Measurements from ENCODE around the gene FAM151A. TPM values are rescaled to one million over a fixed set of nuclear protein-coding genes. Genes with fewer than 3 reads are reported as not detected.
"Not testable (repeated sequence)": the region's sequence is repeated elsewhere in the genome, so short reads cannot be mapped to it uniquely, and the experiment has no call there.

Gene FAM151A
- total RNA-seq, 4 donors from 2014 or later = not detected

DNA sequence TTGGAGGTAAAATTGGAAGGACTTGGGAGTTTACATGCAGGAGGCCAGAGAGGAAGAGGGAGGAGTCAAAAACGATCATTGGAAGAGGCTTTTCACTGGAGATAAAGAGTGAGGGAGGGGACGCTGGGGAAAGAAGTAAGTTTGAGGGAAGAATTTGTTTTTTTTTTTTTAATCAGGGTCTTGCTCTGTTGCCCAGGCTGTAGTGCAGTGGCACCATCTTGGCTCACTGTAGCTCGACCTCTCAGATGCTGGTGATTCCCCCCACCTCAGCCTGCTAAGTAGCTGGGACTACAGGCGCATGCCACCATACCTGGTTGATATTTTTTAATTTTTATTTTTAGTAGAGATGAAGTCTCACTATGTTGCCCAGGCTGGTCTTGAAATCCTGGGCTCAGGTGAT lies 17.0 kb upstream of the FAM151A start:
- Histone ChIP-seq H3K36me3 (peaks cover 0 to 4% of the 10 kb centered on the region in 2 donors), H3K27ac (no peak overlapping the region), H3K4me1 (peaks cover 0 to 5% of the 10 kb centered on the region in 2 donors), H3K9me3 (no peaks in the 10 kb centered on the region), H3K4me3 (no peak overlapping the region), H3K27me3 (no peaks in the 10 kb centered on the region)
- in situ Hi-C loops (cut with MboI; ENCODE audit: low sequenced_read_pairs in 4 of 4) (no loop called here), intact Hi-C loops (cut with DNase I; ENCODE audit: low total_unique reads) (no loop called here)
- ATAC-seq = no peak
- TF ChIP-seq CTCF (IDR thresholded peaks at IDR 0.05 in 4 of 5, conservative IDR thresholded peaks at IDR 0.05 in 1 of 5) (no peak), POLR2A (IDR thresholded peaks at IDR 0.05) (no peak)
- DNase-seq = no peak

DNA sequence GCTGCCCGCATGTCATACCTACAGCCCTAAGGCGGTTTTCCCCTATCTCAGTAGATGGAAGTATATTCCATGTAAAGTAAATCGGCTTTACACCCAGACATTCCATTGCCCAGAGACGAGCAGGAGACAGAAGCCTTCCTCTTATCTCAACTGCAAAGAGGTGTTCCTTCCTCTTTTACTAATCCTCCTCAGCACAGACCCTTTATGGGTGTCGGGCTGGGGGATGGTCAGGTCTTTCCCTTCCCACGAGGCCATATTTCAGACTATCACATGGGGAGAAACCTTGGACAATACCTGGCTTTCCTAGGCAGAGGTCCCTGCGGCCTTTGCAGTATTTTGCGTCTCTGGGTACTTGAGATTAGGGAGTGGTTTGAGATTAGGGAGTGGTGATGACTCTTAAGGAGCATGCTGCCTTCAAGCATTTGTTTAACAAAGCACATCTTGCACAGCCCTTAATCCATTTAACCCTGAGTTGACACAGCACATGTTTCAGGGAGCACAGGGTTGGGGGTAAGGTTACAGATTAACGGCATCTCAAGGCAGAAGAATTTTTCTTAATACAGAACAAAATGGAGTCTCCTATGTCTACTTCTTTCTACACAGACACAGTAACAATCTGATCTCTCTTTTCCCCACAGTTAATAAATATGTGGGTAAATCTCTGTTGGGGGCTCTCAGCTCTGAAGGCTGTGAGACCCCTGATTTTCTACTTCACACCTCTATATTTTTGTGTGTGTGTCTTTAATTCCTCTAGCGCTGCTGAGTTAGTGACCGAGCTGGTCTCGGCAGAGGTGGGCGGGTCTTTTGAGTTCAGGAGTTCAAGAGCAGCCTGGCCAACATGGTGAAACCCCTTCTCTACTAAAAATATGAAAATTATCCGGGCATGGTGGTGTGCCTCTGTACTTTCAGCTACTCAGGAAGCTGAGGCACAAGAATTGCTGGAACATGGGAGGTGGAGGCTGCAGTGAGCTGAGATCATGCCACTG lies 13.4 kb upstream of the FAM151A start:
- ATAC-seq; H3K36me3 ChIP-seq; H3K27me3 ChIP-seq; H3K9me3 ChIP-seq; intact Hi-C loops (cut with DNase I; ENCODE audit: low total_unique reads); H3K4me1 ChIP-seq; in situ Hi-C loops (cut with MboI; ENCODE audit: low sequenced_read_pairs in 4 of 4); H3K4me3 ChIP-seq; H3K27ac ChIP-seq; DNase-seq: not testable (repeated sequence)

GRCh38 chr1:54635804-54636203 lies 12.5 kb upstream of the FAM151A start:
- ATAC-seq; H3K9me3 ChIP-seq; H3K4me1 ChIP-seq; H3K36me3 ChIP-seq; H3K4me3 ChIP-seq; H3K27me3 ChIP-seq; H3K27ac ChIP-seq; in situ Hi-C loops (cut with MboI; ENCODE audit: low sequenced_read_pairs in 4 of 4); intact Hi-C loops (cut with DNase I; ENCODE audit: low total_unique reads); DNase-seq: not testable (repeated sequence)

DNA sequence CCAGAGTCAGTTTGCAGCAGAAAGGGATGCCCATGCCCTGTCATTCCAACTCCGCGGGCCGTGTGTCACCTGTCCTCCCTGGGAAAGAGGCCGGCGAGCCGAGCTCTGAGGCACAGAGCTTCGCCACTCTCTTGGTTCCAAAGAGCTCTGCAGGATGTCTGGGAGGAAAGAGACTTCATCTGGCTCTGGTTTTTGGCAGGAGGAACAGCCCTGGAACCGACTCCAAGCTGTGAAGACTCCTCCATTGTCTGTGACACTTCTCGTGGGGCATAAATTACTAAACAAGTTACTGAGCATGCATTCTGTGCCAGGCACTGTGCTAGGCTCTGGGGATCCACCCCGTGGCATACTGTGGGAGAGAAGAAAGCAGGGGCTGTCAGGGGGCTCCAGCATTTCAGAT lies 3.9 kb upstream of the FAM151A start:
- Histone ChIP-seq H3K4me1 (peaks cover 0 to 2% of the 10 kb centered on the region in 2 donors), H3K4me3 (no peak overlapping the region), H3K9me3 (no peaks in the 10 kb centered on the region), H3K36me3 (no peaks in the 10 kb centered on the region), H3K27me3 (no peaks in the 10 kb centered on the region), H3K27ac (no peak overlapping the region)
- intact Hi-C loops (cut with DNase I; ENCODE audit: low total_unique reads) (no loop called here), in situ Hi-C loops (cut with MboI; ENCODE audit: low sequenced_read_pairs in 4 of 4) (no loop called here)
- DNase-seq (no peak), ATAC-seq (no peak)
- no peak for TF ChIP-seq CTCF (IDR thresholded peaks at IDR 0.05 in 4 of 5, conservative IDR thresholded peaks at IDR 0.05 in 1 of 5)
- no peak for TF ChIP-seq POLR2A (IDR thresholded peaks at IDR 0.05)

DNA sequence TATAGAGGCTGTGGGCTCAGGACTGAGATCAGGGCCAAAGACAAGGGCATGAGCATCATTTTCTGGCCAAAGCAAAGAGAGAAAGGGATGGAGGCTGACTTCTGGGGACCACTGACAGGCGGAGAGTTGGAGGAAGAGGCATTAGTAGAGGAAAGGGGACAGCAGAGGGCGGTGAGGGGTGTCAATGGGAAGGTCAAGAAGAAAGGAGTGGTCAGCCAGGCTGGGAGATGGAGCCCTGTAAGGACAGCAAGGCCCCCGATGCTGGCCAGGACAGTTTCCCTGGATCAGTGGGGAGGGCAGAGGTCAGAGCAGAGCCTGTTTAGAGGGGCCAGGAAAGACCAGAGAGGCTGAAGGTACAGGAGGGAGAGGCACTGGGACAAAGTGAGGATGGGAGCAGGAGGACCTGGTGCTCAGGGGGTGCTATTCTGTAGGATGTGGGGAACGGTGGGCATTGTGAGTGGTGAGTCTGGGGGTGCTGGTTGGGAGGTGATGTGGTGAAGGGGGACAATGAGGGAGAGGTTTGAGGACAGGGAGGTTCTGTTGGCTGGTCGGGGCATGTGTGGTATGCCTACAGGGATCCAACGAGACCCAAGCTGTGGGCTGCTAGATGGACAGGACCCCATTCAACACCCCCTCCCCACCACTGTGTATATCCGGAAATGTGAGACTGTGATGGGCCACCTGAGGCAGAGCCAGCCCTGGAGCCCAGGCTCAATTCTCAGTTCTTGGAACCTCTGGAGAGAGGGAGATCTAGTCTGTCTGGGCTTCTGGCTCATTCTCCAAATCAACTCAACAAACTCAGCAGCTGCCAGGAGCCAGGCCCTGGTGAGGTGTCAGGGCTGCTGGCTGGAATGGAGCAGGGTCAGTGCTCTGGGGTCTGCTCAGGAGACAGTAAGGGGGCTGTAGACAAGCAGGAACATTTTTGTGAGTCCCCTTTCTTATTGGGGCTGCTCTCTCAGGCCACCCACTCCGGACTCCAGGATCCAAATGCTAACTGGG lies 1.4 kb upstream of the FAM151A start:
- Histone ChIP-seq H3K27me3 (no peaks in the 10 kb centered on the region), H3K4me3 (no peak overlapping the region), H3K4me1 (peaks cover 0 to 2% of the 10 kb centered on the region in 2 donors), H3K9me3 (no peaks in the 10 kb centered on the region), H3K27ac (no peak overlapping the region), H3K36me3 (no peaks in the 10 kb centered on the region)
- intact Hi-C loops (cut with DNase I; ENCODE audit: low total_unique reads) = no loop called here
- in situ Hi-C loops (cut with MboI; ENCODE audit: low sequenced_read_pairs in 4 of 4) = no loop called here
- ATAC-seq (no peak), DNase-seq (no peak)
- TF ChIP-seq POLR2A (IDR thresholded peaks at IDR 0.05) = no peak

GRCh38 chr1:54619749-54620148 lies 3.6 kb downstream of the FAM151A start:
- no peak for ATAC-seq
- no peaks in the 10 kb centered on the region for H3K27me3 ChIP-seq
- H3K27ac ChIP-seq = no peak overlapping the region
- intact Hi-C loops (cut with DNase I; ENCODE audit: low total_unique reads) = no loop called here
- no peaks in the 10 kb centered on the region for H3K36me3 ChIP-seq
- peak in 1 of 2 donors; percentile 23 for DNase-seq
- H3K4me3 ChIP-seq = no peak overlapping the region
- H3K4me1 ChIP-seq = peaks cover 0 to 2% of the 10 kb centered on the region in 2 donors
- in situ Hi-C loops (cut with MboI; ENCODE audit: low sequenced_read_pairs in 4 of 4) = no loop called here
- H3K9me3 ChIP-seq = no peaks in the 10 kb centered on the region
- TF ChIP-seq POLR2A (IDR thresholded peaks at IDR 0.05) (no peak), CTCF (IDR thresholded peaks at IDR 0.05 in 4 of 5, conservative IDR thresholded peaks at IDR 0.05 in 1 of 5) (no peak)

Measured in gastrocnemius medialis (tissue), 4 donors.